HG03565 (cell line): Measurements from ENCODE around the gene STAT1.

Experiments
- ATAC-seq: cut with Tn5 transposase; IDR thresholded peaks from one replicate; pipeline ENCODE4 v1.9.1; 2021; ENCODE audit warnings: mild to moderate bottlenecking, moderate library complexity; ENCODE audit not compliant: unreplicated experiment

The STAT1 gene

DNA sequence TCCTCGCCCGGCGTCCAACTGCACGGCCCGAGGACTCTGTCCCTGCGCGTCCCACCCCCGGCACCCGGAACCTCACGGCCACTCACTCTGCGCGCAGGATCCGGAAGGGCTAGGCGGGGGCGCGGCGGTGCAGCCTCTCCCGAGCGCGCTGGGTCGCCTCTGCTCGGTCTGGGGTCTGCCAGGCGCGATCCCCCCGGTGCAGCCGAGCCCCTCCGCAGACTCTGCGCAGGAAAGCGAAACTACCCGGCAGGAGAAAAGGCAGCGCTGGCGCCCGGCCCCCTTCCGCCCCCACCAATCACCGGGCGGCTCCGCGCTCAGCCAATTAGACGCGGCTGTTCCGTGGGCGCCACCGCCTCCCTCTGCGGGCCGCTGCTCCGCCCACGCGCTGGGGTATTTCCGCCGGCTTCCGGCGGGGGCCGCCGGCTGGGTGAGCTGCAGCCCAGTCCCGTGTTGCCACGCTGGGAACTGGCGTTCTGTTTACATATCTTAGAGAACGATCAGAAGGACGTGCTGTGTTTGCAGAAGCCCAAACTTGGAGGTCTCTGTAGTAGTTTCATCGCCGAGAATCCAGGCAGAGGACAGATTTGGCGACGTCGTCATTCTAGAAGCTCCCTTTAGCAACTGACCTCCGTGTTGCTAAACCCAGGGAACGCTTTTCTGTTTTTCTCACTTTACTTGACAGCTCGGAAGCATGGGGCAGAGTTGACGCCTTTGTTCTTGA lies at the start of gene STAT1:
STAT1 (minus strand) TSS at position 240 of the 721 bp plus-strand sequence. CDS start 4,168 bp downstream, outside the sequence.
- ATAC-seq: peak; percentile 70

DNA sequence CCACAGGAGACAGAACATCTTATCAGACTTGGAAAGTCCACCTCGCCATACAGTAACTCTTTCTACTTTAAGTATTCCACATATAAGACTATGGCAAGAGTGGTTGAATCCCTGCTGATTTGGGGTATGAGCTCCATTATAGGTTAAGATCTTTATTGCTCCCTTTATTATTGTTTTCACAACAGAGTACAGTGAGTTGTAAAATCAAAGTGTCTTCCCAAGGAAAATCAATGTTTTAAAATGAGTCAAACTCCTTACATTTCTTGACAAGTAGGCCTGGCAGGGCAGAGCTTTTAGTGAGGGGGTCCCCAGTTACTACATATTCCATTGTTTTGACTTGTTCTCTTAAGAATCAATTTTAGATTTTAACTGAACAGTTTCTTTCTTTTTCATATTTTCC lies 49.6 kb upstream of the STAT1 start:
- no peak for ATAC-seq

DNA sequence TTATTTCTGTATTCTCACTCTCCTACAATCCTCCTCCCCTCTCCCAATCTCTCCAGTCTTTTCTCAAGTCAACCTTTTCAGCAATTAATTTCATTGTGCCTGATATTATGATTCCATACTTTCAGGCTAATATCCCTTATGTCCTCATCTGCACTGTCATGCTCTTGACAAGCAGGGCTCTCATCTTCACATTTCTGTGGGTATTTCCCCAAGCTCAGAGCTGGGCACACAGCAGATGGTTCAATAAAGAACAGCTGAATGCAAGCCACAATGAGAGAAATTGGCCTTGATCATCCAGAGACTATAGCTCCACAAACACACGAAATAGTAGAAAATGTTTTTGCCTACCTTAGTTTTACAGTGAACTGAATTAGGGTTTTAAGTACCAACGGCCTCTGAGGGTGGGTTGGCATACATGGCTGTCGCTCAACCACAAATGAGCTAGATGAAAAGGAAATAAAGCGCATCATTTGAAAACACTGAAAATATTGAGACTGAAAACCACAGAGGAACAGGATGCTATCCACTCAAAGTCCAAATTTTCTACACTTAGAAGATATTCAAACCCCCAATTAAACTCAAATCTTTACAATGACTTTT lies 47.5 kb upstream of the STAT1 start:
- ATAC-seq: no peak

DNA sequence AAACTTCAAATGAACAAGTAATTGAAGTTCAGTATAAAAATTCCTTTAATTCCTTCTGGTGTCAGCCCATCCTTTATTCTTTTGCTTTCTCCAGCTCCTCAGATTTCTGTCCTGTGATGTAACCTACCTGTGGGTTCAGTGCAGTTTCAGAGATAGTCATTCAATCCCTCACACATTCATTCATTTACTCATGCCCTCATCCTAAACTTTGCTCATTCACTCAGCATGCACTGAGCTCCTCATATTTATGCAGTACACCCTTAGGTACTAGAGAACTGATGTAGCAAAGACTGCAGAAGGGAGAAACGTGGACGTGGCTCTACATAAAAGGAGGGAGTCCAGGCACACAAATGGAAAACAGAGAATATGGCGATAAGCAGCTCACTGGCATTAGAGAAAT lies 45.3 kb upstream of the STAT1 start:
- ATAC-seq: no peak

DNA sequence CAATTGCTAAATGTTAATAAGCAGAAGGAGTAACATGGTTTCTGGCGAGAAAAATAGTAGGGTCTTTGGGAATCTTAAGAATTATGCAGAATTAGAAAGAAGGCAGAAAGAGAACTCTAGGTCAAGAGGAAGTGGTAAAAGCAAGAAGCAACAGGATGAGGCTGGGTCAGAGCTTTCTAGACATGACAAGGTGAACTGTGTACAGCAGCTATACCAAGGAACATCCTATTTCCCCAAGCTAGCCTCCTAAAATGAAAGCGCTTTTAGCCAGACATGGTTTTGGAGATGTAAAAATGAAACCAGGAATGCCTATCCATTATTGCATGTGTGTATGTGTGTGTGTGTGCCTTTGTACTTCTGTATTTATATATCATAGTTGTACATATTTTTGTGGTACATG lies 42.3 kb upstream of the STAT1 start:
- ATAC-seq: peak; percentile 46

DNA sequence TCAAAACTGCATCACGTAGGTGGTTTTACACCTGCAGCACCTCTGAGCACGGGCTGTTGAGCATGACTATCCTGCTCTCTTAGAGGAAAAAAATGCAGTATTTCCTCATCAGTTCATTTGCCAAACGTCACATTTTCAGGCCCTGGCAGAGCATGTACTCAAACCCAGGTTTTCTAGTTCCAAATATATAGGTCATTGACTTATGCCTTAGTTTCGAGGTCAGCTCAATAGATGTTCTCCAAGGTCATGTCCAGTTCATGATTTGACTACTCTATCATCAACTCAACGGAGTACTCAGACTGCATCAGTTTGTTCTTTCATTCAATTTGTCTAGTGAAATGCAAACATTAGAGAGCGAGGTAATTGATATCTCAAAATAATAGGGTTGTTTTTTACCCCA lies 39.3 kb upstream of the STAT1 start:
- ATAC-seq: no peak

DNA sequence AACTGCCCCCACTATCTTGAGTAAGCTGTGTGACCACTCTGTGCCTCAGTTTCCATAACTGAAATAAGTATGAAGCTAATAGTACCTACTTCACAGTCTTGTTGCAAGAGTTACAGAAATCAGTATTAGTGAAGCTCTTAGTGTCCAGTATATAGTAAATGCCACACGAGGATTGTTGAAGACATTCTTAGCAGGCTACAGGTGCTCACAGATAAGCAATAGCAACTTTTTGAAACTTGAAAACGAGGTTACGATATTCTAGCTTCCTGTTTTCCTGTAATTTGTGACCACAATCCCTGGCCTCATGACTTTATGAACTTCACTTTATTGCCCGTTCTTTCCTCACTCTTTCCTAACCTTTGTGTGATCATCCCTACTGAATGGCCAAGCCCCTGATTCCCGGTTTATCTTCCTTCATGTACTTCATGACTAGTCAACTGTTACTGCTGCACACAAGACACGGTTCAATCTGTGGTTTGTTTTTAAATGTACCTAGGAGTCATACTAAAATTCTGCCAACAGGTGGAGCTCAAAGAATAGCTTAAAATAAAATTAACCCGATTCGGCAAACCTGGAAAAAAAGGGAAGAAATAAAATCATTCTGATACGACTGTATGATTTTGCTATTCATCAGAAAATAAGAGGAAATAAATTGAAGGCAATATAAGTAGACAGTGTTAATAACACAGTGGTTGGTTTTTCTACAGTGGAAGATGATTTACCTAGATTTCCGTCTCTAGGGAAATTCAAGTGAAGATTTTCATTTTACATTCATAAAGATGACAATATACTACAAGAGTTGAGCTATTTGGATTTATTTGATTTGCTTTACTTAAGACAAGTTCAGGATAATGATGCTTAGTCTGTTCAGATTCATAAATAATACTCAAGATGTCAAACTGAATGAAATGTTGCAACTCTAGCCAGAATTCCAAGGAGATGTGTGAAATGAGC lies 38.1 kb upstream of the STAT1 start:
- no peak for ATAC-seq

DNA sequence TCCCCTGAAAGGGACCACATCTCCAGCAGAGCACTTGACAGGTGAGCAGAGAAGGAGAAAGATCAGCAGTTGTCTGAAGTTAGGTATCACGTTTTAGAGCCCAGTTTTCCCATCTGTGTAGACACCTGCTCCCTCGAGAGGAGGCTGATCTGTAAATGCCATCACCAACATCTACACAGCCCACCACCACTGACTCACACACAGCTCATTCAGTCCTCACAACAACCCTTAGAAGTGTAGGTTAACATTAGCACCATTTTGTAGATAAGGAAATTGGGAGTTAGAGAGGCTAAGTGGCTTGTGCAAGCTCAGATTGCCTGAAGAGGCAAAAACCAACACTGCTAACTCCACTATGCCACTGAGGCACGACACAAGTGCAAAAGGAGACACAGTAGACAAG lies 37.2 kb upstream of the STAT1 start:
- ATAC-seq: no peak

DNA sequence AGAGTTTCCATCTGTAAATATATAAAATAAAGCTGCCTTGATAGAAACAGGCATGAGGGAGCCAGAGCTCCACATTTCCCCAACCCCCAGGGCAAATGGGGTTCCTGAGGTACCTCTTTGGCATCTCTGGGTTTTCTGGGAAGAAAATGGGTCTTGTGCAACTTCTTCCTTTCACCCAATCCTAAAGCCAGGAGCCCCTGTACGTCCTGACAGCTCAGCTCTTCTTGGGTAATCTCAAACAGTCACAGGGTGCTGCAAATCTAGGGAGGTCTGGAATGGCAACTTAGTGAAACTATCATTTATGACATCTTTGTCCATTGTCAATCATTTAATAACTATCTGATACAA lies 36.6 kb upstream of the STAT1 start:
- ATAC-seq: no peak

DNA sequence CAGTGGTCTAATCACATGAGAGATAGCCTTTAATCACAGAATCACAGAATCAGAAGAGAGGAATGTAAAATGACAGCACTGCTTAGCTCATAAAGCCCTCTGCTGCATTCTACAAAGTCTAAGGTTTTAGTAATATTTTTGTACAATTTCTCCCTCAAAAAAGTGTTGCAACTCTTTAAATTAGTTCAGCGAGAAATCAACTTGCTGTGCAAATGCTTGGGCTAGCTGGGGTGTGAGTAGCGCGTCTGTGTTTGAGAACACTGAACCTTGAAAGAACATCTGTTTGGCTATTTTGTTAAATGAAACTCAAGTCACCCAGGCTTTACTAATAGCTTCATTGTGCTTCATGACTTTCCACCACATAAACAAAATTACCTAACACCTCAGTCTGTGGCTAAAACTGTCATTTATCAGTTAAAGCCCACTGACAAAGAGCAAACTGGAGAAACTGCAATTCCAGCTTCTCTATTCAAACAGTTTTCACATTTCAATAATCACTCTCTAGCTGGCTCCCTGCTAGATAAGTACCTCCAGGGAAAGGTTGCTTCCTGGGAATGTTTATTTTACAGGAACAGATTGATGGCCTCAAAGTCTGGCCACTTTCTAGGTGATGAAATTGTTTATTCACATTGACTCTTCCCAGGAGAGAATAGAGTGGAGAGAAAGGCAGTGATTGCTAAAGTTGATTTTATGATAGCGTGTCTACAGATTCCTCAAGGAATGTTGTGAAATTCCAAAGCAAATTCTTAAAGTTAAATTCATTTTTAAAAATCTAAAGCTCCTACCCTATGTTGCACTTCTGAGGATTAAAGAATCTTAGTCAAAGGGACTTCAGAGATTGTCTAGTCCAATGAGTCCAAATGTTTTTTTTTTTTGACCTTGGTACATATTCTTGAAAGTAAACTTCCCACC lies 36.0 kb upstream of the STAT1 start:
- ATAC-seq: peak; percentile 70

DNA sequence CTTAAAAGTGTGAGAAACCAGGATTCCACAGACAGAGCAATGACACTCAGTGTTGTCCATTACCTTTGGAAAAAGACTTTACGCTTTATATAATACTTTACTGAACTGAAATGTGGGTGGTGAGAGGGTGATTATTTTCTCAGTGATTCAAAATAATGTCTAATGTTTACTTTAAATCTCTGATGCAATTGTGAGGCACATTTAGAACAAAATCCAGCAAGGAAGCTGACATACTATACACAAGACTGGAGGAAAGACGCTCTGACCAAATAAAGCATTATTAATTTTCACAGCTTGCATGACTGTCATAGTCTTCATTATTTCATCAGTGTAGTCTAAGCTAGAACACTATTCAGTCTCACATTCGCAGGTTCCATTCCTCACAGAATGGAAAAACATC lies 34.1 kb upstream of the STAT1 start:
- ATAC-seq: no peak

DNA sequence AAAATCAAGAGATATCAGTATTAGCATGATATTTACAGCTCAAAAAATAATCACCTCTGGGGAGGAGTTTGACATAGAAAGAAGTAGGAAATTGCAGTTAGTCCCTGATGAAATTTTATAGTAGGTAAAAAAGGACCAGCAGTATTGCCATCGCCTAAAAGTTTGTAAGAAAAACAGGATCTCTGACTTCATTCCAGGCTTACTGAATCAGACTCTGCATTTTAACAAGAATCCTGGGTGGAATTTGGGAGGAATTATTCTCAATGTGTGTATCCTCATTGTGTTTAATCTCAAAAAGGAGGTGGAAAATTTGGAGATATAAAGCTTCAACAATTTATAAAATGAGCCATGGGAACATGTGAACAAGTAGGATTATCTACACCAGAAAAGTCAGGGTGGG lies 31.2 kb upstream of the STAT1 start:
- no peak for ATAC-seq

DNA sequence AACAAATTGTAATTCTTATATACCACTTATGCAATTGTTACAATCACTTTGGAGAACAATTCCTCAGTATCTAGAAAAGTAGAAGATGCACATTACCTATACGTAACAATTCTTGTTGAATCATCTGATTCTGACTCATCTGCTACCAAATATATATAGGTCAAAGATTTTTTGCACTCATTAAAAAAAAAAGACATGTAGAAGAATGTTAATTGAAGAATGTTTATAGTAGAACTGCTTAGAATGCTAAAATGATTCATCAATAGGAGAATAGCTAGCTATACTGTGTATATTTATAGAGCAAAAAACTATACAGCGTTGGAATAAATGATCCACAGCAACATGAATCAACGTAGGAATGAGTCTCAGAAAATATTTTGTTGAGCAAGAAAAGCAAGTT lies 29.5 kb upstream of the STAT1 start:
- no peak for ATAC-seq

DNA sequence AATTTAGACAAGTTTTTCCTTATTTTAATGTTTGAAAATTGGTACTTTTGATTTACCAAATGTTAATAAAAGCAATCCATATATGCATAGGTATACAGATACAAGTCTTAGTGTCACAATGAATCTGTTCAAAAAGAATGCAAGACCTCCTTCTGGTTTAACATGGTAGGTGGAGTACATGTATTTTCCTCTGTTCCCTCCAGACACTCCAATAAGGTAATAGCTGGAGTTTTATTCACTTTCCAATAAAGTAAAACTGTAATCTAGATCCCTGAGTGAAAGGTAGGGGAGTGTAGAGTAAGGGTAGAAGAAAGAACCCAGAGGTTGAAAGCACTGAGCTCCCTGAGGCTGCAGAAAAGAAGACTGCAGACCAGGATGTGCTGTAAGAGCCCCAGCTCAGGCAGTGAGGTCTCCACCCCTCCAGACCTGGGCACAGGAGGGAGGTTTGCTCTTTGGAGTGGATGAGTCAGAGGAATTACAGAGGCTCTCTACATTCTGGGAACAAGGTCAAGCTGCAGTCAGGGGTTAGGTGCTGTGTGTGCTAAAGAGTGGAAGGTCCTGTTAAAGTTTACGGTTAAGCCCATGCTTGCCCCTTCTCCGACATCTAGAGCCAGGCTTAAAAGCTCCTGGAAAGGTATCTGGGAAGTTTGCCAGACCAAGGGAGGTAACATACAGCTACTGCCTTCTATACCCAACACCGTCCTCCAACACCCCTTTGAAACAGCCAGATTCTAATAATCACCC lies 27.6 kb upstream of the STAT1 start:
- no peak for ATAC-seq

DNA sequence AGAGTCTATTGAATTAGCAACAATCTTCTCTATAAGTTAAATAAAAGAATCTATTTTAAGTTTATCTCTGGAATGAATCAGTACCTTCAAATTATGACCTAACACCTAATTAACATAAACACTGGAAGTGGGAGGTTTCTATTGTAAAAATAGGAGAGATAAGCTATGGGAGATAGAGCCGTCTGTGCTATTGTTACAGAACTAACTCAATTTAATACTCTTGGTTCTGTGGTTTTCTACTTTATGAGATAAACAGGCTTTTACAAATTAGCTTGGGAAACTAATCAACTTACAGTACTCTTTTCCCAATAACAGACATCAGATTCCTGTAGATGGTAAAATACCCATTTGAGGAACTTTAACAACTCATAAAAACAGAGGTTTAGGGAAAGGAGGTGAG lies 25.6 kb upstream of the STAT1 start:
- ATAC-seq: no peak

DNA sequence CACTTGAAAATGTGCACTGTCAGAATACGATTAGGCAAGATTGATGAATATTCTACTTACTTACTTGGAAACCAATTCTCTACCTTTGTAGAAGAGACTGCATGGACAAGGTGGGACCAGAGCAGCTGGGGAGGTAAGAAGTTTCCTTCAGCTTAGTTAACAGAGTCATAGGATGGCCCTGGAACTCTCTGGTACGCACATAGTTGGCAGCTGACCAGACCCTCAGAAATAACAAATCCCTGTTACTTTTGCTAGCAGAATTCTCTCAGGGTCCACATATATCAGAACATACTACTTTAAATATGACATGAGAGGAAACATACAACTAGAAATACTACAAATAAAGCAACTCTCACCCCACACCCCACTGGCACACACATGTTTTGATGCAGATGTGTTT lies 24.8 kb upstream of the STAT1 start:
- ATAC-seq: no peak

DNA sequence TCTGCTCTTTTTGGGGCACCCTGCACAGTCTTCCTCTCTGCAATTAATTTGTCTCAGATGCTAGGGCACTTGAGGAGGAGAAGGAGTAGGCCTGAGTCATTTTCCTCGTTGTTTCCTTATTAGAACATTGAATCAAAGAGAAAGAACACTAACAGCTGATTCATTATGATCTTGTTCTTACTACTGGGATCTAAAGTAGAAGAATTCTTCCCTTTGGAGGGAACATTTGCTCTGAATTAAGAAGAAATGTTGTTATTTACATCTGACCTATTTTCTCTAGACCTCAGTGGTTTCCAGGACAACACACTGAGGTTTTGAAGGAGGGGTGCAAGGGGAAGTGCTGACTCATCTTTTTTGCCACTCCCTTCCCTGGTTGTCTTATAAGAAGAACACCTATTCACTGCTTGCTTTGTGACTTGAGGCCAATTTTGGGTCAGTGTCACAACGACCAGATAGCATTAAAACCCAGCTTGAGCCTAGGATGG lies 24.3 kb upstream of the STAT1 start:
- peak; percentile 58 for ATAC-seq

DNA sequence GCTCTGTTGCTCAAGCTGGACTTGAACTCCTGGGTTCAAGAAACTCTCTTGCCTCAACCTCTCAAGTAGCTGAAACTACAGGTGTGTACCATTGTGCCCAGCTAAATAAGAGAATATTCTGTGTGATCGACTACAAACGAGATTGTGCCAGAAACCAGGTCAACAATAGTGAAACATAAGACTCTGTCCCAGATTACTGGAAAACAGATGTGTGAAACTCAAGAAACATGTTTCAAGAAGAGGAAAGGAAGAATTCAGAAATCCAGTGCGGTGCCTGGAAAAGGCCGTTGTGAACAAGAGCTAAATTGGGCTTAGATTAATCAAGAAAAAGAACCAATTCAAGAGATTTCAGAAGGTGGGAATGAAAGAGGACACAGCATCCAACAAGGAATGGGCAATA lies 23.4 kb upstream of the STAT1 start:
- ATAC-seq: no peak

DNA sequence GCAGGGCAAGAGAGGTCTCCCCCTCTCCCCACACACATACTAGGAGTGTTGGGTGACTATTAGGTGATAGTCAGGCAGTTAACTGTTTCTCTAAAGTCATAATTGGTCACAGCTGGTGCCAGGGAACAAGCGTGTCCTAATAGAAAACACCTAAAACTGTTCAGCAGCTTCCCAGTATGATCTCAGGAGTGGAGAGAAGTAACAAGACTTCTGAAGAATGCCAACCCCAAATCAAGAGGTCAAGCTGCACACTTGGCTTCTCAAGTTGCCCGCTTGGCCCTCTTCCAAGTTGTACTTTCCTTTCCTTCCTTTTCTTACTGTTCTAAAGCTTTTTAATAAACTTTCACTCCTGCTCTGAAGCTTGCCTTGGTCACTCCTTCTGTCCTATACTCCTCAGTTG lies 22.4 kb upstream of the STAT1 start:
- no peak for ATAC-seq
